K562 (cell line): ENCODE data around the gene POF1B. TPM values are rescaled to one million over a fixed set of nuclear protein-coding genes. Genes with fewer than 3 reads are reported as not detected.

ENCODE experiments used
- ATAC-seq: fragments of 200-7000 bp; cut with Tn5 transposase; 3 replicates; pipeline ENCODE4 v1.9.1; 2020; ENCODE audit warnings: moderate library complexity
- BruUV-seq: library from RNA; stranded (reverse); fragments of 400-500 nt; replicated peaks from 2 replicates; lab custom pipeline; 2021; lab: Mats Ljungman, UMichigan
- CTCF ChIA-PET: fragments of 300-600 bp; formaldehyde crosslinking; extraction: SDS; loops from one replicate; lab custom pipeline; 2021; ENCODE audit warnings: low intra/inter-chr PET ratio; lab: Yijun Ruan, JAX
- POLR2A ChIA-PET: fragments of 300-600, 350-650 bp; sonication (Branson Sonifier 250); formaldehyde crosslinking; extraction: SDS; loops from one replicate; lab custom pipeline; 2021; ENCODE audit warnings: antibody characterized with exemption, inconsistent platforms; lab: Yijun Ruan, JAX
- DNase-seq, 4 experiments: peaks; one replicate each; pipeline versions ENCODE4 v3.0.0 to v3.0.0-alpha.2; 2011 to 2018; ENCODE audit warnings: low spot score in 3 of 4, mixed read lengths in 3 of 4; ENCODE audit errors: extremely low read depth in 1 of 4
- FAIRE-seq: peaks from 2 replicates; lab custom pipeline; 2011; peaks lifted over from hg19 to GRCh38; lab: Jason Lieb, UNC
- H2AFZ ChIP-seq: 2 replicates; pipeline ENCODE4 v1.6.0; 2011; ENCODE audit warnings: low read depth, low read length, control low read depth, inconsistent platforms
- H3K27ac ChIP-seq: fragments of 200-600 bp; 3 replicates; pipeline ENCODE4 v1.8.0; 2011; ENCODE audit warnings: low read depth, mild to moderate bottlenecking, control low read depth, inconsistent platforms, low read length, moderate library complexity, mixed read lengths; ENCODE audit errors: extremely low read depth
- H3K27me3 ChIP-seq, 2 experiments: fragments of 300-600 bp in 1 of 2; 2 replicates in 1 of 2; 3 replicates in 1 of 2; pipeline versions ENCODE4 v1.6.0 to v1.8.0; 2011; ENCODE audit warnings: inconsistent platforms in 2 of 2, low read length in 2 of 2, mild to moderate bottlenecking in 1 of 2, mixed read lengths in 1 of 2, moderate library complexity in 1 of 2; ENCODE audit not compliant: control insufficient read depth in 2 of 2, insufficient read depth in 2 of 2
- H3K36me3 ChIP-seq: fragments of 300-600 bp; 3 replicates; pipeline ENCODE4 v1.8.0; 2011; ENCODE audit warnings: mild to moderate bottlenecking, low read length, inconsistent platforms; ENCODE audit not compliant: control insufficient read depth, insufficient read depth
- H3K4me1 ChIP-seq, 2 experiments: fragments of 200-600 bp in 1 of 2; replicated peaks in 1 of 2; 2 replicates in 1 of 2; 3 replicates in 1 of 2; pipeline versions ENCODE4 v1.5.1 to v1.8.0; 2011; ENCODE audit warnings: inconsistent platforms in 2 of 2, low read length in 2 of 2, mild to moderate bottlenecking in 1 of 2, mixed read lengths in 1 of 2, moderate library complexity in 1 of 2; ENCODE audit not compliant: control insufficient read depth in 2 of 2, insufficient read depth in 2 of 2
- H3K4me2 ChIP-seq: 2 replicates; pipeline ENCODE4 v1.6.1; 2011; ENCODE audit warnings: low read length, control low read depth, inconsistent platforms, mixed read lengths; ENCODE audit not compliant: insufficient read depth
- H3K4me3 ChIP-seq: fragments of 200-600 bp; sonication (generic), shearing (Covaris generic); 2 replicates; pipeline ENCODE4 v1.5.1; 2016; ENCODE audit warnings: control low read depth, inconsistent platforms
- H3K79me2 ChIP-seq: fragments of 200-600 bp; 3 replicates; pipeline ENCODE4 v1.8.0; 2011; ENCODE audit warnings: low read length, inconsistent platforms; ENCODE audit not compliant: control insufficient read depth, insufficient read depth
- H3K9ac ChIP-seq, 2 experiments: 2 replicates each; pipeline versions ENCODE4 v1.6.0 to v1.6.1; 2011; ENCODE audit warnings: low read depth in 2 of 2, low read length in 2 of 2, control low read depth in 1 of 2, inconsistent platforms in 1 of 2, mild to moderate bottlenecking in 1 of 2, mixed read lengths in 1 of 2; ENCODE audit not compliant: insufficient read depth in 1 of 2
- H3K9me1 ChIP-seq: one replicate; pipeline ENCODE4 v1.6.0; 2011; ENCODE audit warnings: inconsistent platforms, mild to moderate bottlenecking, low read length, moderate library complexity; ENCODE audit not compliant: control insufficient read depth, insufficient read depth
- H3K9me3 ChIP-seq: replicated peaks from 2 replicates; pipeline ENCODE4 v1.5.1; 2011; ENCODE audit warnings: low read depth, low read length, inconsistent platforms; ENCODE audit not compliant: control insufficient read depth, insufficient read depth
- H4K20me1 ChIP-seq: replicated peaks from 2 replicates; pipeline ENCODE4 v1.6.1; 2011; ENCODE audit warnings: low read length, inconsistent platforms, mixed read lengths; ENCODE audit not compliant: control insufficient read depth, insufficient read depth
- BRD4 ChIP-seq: fragments of 200-600 bp; sonication (generic); IDR thresholded peaks from 2 replicates; pipeline ENCODE4 v1.6.1; 2017; ENCODE audit warnings: inconsistent platforms
- EP400 ChIP-seq: fragments of 450-650 bp; IDR thresholded peaks from 2 replicates; pipeline ENCODE4 v1.6.1; 2017; ENCODE audit warnings: antibody characterized with exemption, mild to moderate bottlenecking, moderate library complexity
- FOXA1 ChIP-seq: fragments of 450-650 bp; IDR thresholded peaks from 2 replicates; pipeline ENCODE4 v1.6.1; 2016; ENCODE audit warnings: mild to moderate bottlenecking, borderline replicate concordance
- HDAC6 ChIP-seq: IDR thresholded peaks from 2 replicates; pipeline ENCODE4 v1.6.1; 2012; ENCODE audit warnings: low read depth, mild to moderate bottlenecking, control low read depth, inconsistent platforms, low read length, moderate library complexity
- KLF13 ChIP-seq: fragments of 450-650 bp; IDR thresholded peaks from 2 replicates; pipeline ENCODE4 v1.6.1; 2016; ENCODE audit warnings: missing genetic modification characterization, low read depth, mild to moderate bottlenecking, missing compliant biosample characterization, moderate library complexity, borderline replicate concordance
- MEF2D ChIP-seq: conservative IDR thresholded peaks from 2 replicates; pipeline ENCODE4 v1.6.1; 2016; ENCODE audit warnings: low read depth, missing genetic modification characterization, missing compliant biosample characterization
- PHB ChIP-seq: fragments of 250-450 bp; sonication (Bioruptor Pico); IDR thresholded peaks from 2 replicates; pipeline ENCODE4 v1.5.0; 2021
- PTRF ChIP-seq: fragments of 450-650 bp; IDR thresholded peaks from 2 replicates; pipeline ENCODE4 v1.6.1; 2016; ENCODE audit warnings: mild to moderate bottlenecking, missing genetic modification characterization, missing compliant biosample characterization
- ZBTB8A ChIP-seq: fragments of 450-650 bp; IDR thresholded peaks from 2 replicates; pipeline ENCODE4 v1.6.1; 2018; ENCODE audit warnings: mild to moderate bottlenecking, moderate library complexity; ENCODE audit not compliant: partially characterized antibody
- ZNF764 ChIP-seq: fragments of 250-450 bp; sonication (Bioruptor Pico); IDR thresholded peaks from 2 replicates; pipeline ENCODE4 v1.4.0; 2020; ENCODE audit warnings: low read depth, mild to moderate bottlenecking, moderate library complexity
- WGBS: fragments of 100-300 bp; shearing (Covaris generic); methylation state at CpG from one replicate; pipeline ENCODE4 v1.1.6; 2016; ENCODE audit warnings: low coverage, mixed read lengths; ENCODE audit not compliant: insufficient coverage; ENCODE audit errors: missing lambda C conversion rate; 5-methylcytosine and 5-hydroxymethylcytosine counted together
- in situ Hi-C: fragments of 300-500 bp; cut with MboI; formaldehyde crosslinking; loops from 4 replicates; pipeline ENCODE4 v1.15.0; 2018; ENCODE audit warnings: inconsistent platforms, mixed read lengths
- intact Hi-C: fragments of 100-400 bp; cut with micrococcal nuclease; formaldehyde crosslinking; loops from 2 replicates; pipeline ENCODE4 v1.14.2; 2022
- polyA plus RNA-seq, 8 experiments: library from polyadenylated mRNA; depleted of rRNA in 4 of 8; stranded (reverse) in 5 of 8; unstranded in 3 of 8; fragments of >200 nt; fragmentation: Nextera tagmentation in 2 of 8; fragmentation: Illumina TruSeq in 1 of 8; extraction: Ambion mirVana in 2 of 8; extraction: Trizol in 1 of 8; gene quantifications; 2 replicates each; pipeline versions ENCODE4 v1.2.1 to v1.2.3, GENCODE V29; 2011 to 2014; ENCODE audit warnings: inconsistent platforms in 1 of 8, missing spikeins in 1 of 8
- total RNA-seq, 7 experiments: library from RNA; depleted of rRNA in 6 of 7; stranded (reverse); fragments of >200 nt in 6 of 7; fragmentation: Illumina TruSeq in 2 of 7; extraction: Trizol in 2 of 7; gene quantifications; 2 replicates each; pipeline versions ENCODE4 v1.2.1 to v1.2.3, GENCODE V29; 2011 to 2021; ENCODE audit warnings: low replicate concordance in 1 of 7
- TF ChIP-seq, protein P1 (sequence below), 2 experiments: fragments of 450-650 bp; IDR thresholded peaks; 2 replicates each; pipeline ENCODE4 v1.6.1; 2016

The POF1B gene
- total and polyA plus RNA-seq, 9 of the 15 experiments (the other 6 are each of a cell fraction or from before 2014, with no cell fraction given), result 0.03 to 0.57 (median 0.07) TPM; not detected in 1

DNA sequence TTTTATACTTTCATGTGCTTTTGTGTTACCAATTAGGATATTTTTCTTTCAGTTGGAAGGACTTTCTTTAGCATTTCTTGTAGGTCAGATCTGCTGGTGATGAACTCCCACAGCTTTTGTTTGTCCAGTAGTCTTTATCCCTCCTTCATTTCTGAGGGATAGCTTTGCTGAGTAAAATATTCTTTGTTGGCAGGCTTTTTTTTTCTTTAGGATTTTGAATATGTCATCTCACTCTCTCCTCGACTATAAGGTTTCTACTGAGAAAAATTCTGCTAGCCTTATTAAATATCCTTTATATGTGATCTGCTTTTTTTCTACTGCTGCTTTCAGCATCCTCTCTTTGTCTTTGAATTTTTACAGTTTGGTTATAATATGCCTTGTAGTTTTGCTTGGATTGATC is 49.6 kb upstream of the POF1B start:
- H3K79me2 ChIP-seq, result no peaks in the 10 kb centered on the region
- DNase-seq, result no peak
- no peak overlapping the region for H3K9ac ChIP-seq
- no peak overlapping the region for H3K4me2 ChIP-seq
- no peaks in the 10 kb centered on the region for H3K9me1 ChIP-seq
- no peak for ATAC-seq
- H3K27ac ChIP-seq, result no peak overlapping the region
- H3K36me3 ChIP-seq, result no peaks in the 10 kb centered on the region
- H3K4me1 ChIP-seq, result no peaks in the 10 kb centered on the region
- no peak for FAIRE-seq
- TF ChIP-seq EP400 (no peak), KLF13 (tag) (no peak), ZNF764 (no peak), FOXA1 (no peak), PTRF (no peak), MEF2D (tag) (no peak), PHB (CRISPR knock-in tag) (no peak), HDAC6 (no peak), ZBTB8A (no peak), BRD4 (no peak)
- TF ChIP-seq, protein P1, sequence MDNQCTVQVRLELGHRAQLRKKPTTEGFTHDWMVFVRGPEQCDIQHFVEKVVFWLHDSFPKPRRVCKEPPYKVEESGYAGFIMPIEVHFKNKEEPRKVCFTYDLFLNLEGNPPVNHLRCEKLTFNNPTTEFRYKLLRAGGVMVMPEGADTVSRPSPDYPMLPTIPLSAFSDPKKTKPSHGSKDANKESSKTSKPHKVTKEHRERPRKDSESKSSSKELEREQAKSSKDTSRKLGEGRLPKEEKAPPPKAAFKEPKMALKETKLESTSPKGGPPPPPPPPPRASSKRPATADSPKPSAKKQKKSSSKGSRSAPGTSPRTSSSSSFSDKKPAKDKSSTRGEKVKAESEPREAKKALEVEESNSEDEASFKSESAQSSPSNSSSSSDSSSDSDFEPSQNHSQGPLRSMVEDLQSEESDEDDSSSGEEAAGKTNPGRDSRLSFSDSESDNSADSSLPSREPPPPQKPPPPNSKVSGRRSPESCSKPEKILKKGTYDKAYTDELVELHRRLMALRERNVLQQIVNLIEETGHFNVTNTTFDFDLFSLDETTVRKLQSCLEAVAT (IDR thresholded peaks at IDR 0.05), result no peak
- TF ChIP-seq, all 486 proteins: peak for 0
- WGBS, result no CpG with 5 or more reads among the region's 1 CpG
- Histone ChIP-seq H4K20me1 (no peaks in the 10 kb centered on the region), H2AFZ (no peak overlapping the region), H3K9me3 (no peaks in the 10 kb centered on the region), H3K27me3 (no peaks in the 10 kb centered on the region), H3K4me3 (no peak overlapping the region)
- in situ Hi-C loops (no loop called here), intact Hi-C loops (no loop called here)
- POLR2A ChIA-PET, result no interaction called here
- CTCF ChIA-PET, result no interaction called here
- no TSS peak for BruUV-seq
